Measurements from ENCODE around the gene PDE9A. TPM values are rescaled to one million over a fixed set of nuclear protein-coding genes. Genes with fewer than 3 reads are reported as not detected.

PDE9A gene
- total and polyA plus RNA-seq, 8 donors: 1.2 to 14.4 (median 5.0) TPM

GRCh38 chr21:42660118-42660470 is 6.7 kb downstream of the PDE9A start:
- no peaks in the 10 kb centered on the region for H3K36me3 ChIP-seq
- FAIRE-seq (no peak), ATAC-seq (no peak), DNase-seq (no peak)
- WGBS, 2 donors: 84 to 92% methylated on average over 7 to 8 of the region's 8 CpGs
- TF ChIP-seq CTCF (IDR thresholded peaks at IDR 0.05): no peak
- no peaks in the 10 kb centered on the region for H3K9me3 ChIP-seq
- H3K4me3 ChIP-seq: no peak overlapping the region
- intact Hi-C loops (cut with DNase I): no loop called here
- peaks cover 0 to 1% (median 0%) of the 10 kb centered on the region in 3 donors for H3K4me1 ChIP-seq
- H3K27me3 ChIP-seq: no peaks in the 10 kb centered on the region
- no peak overlapping the region for H3K27ac ChIP-seq

GRCh38 chr21:42661688-42662429 is 8.4 kb downstream of the PDE9A start:
- WGBS, 2 donors: 82 to 88% methylated on average over 25 of the region's 25 CpGs
- FAIRE-seq (no peak), ATAC-seq (no peak), DNase-seq (peak in 1 of 6 donors; percentile 24)
- Histone ChIP-seq H3K4me1 (no peaks in the 10 kb centered on the region), H3K36me3 (no peaks in the 10 kb centered on the region), H3K27me3 (no peaks in the 10 kb centered on the region), H3K9me3 (no peaks in the 10 kb centered on the region), H3K27ac (no peak overlapping the region), H3K4me3 (no peak overlapping the region)
- no peak for TF ChIP-seq CTCF (IDR thresholded peaks at IDR 0.05)
- intact Hi-C loops (cut with DNase I): no loop called here

- H3K9me3 ChIP-seq: no peaks in the 10 kb centered on the region
- FAIRE-seq (no peak), DNase-seq (peak in 1 of 6 donors; percentile 8), ATAC-seq (no peak)
- H3K36me3 ChIP-seq: no peaks in the 10 kb centered on the region
- no peak for TF ChIP-seq CTCF (IDR thresholded peaks at IDR 0.05)
- H3K4me1 ChIP-seq: no peaks in the 10 kb centered on the region
- no peak overlapping the region for H3K4me3 ChIP-seq
- intact Hi-C loops (cut with DNase I): no loop called here
- WGBS, 2 donors: 82 to 89% methylated on average over 20 of the region's 20 CpGs
- no peak overlapping the region for H3K27ac ChIP-seq
- no peaks in the 10 kb centered on the region for H3K27me3 ChIP-seq
Observed at GRCh38 chr21:42662430-42663199, 9.2 kb downstream of the PDE9A start.

GRCh38 chr21:42663200-42663750 is 9.9 kb downstream of the PDE9A start:
- ATAC-seq: no peak
- Histone ChIP-seq H3K27me3 (no peaks in the 10 kb centered on the region), H3K27ac (no peak overlapping the region), H3K36me3 (no peaks in the 10 kb centered on the region), H3K9me3 (no peaks in the 10 kb centered on the region), H3K4me3 (no peak overlapping the region), H3K4me1 (no peaks in the 10 kb centered on the region)
- 82 to 92% methylated on average over 18 of the region's 18 CpGs for WGBS, 2 donors
- no peak for TF ChIP-seq CTCF (IDR thresholded peaks at IDR 0.05)
- intact Hi-C loops (cut with DNase I): no loop called here
- peak in 1 of 6 donors; percentile 35 for DNase-seq
- FAIRE-seq: no peak

Measured in pancreas (tissue), 10 donors.